Coronary artery (tissue), 2 donors: ENCODE measurements around the gene RACK1.
"Not testable (repeated sequence)": the region's sequence is repeated elsewhere in the genome, so short reads cannot be mapped to it uniquely, and the experiment has no call there.

Source experiments
- DNase-seq: peaks from one replicate; pipeline ENCODE4 v3.0.0-alpha.2; 2017; ENCODE audit warnings: low spot score
- H3K27ac ChIP-seq, 2 donors: fragments of 200-600 bp; sonication (generic); one replicate each; pipeline ENCODE4 v1.5.1; 2016 to 2019
- H3K4me3 ChIP-seq: fragments of 200-600 bp; sonication (generic); 2 replicates; pipeline ENCODE4 v1.5.1; 2016; ENCODE audit warnings: mild to moderate bottlenecking, moderate library complexity
- TF ChIP-seq, protein P1 (sequence below): fragments of 200-600 bp; sonication (generic); IDR thresholded peaks from one replicate; pipeline ENCODE4 v1.5.1; 2019; ENCODE audit warnings: antibody characterized with exemption

RACK1 gene

GRCh38 chr5:181281077-181281983, 37.6 kb upstream of the RACK1 start:
- Histone ChIP-seq H3K4me3 (no peak overlapping the region), H3K27ac (no peak overlapping the region)
- no peak for DNase-seq
- TF ChIP-seq, protein P1, sequence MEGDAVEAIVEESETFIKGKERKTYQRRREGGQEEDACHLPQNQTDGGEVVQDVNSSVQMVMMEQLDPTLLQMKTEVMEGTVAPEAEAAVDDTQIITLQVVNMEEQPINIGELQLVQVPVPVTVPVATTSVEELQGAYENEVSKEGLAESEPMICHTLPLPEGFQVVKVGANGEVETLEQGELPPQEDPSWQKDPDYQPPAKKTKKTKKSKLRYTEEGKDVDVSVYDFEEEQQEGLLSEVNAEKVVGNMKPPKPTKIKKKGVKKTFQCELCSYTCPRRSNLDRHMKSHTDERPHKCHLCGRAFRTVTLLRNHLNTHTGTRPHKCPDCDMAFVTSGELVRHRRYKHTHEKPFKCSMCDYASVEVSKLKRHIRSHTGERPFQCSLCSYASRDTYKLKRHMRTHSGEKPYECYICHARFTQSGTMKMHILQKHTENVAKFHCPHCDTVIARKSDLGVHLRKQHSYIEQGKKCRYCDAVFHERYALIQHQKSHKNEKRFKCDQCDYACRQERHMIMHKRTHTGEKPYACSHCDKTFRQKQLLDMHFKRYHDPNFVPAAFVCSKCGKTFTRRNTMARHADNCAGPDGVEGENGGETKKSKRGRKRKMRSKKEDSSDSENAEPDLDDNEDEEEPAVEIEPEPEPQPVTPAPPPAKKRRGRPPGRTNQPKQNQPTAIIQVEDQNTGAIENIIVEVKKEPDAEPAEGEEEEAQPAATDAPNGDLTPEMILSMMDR = no peak

DNA sequence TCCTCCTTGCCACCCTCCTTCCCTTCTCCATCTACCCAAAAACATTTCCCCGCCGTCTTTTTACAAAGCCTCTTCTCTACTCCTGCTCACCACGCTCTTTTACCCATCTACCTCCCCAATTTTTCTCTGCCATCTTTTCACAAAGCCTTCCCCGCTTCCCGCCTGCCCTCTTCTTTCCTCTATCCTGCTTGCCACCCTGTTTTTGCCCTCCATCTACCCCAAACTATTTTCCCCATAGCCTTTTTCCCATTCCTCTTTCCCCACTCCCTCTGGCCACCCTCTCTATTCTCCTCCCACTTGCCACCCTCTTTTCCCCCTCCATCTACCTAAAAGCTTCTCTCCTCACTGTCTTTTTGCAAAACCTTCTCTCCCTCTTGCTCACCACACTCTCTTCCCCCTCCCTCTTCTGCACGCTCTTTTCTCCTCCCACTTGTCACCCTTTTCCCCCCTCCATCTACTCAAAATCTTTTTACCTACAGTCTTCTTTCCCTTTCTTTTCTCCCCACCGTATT, 36.6 kb upstream of the RACK1 start:
- no peak overlapping the region for H3K27ac ChIP-seq
- H3K4me3 ChIP-seq = no peak overlapping the region
- TF ChIP-seq, protein P1 = no peak
- no peak for DNase-seq

- H3K4me3 ChIP-seq, DNase-seq, H3K27ac ChIP-seq: not testable (repeated sequence)
These were observed 29.7 kb upstream of the RACK1 start for GRCh38 chr5:181273433-181273744.

DNA sequence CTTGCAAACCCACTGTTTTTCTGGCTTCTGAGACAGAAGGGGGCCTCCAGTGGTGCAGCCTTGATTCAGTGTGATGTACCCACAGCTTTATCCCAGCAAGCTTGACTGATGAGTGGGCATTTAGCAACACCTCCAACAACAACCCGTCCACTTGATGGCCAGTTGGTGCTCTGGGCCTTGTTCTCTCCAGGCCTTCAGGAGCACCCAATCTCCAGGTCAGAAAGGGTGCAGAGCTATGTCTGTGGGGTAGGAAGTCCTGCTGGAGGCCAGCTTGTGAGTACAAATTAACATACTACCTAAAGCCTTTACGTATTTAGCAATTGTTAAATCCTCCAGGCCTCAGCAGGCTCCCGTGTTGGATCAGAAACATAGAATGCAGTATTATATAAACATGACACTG, 27.4 kb upstream of the RACK1 start:
- no peak for DNase-seq
- TF ChIP-seq, protein P1 = no peak
- no peak overlapping the region for H3K4me3 ChIP-seq
- H3K27ac ChIP-seq = no peak overlapping the region

DNA sequence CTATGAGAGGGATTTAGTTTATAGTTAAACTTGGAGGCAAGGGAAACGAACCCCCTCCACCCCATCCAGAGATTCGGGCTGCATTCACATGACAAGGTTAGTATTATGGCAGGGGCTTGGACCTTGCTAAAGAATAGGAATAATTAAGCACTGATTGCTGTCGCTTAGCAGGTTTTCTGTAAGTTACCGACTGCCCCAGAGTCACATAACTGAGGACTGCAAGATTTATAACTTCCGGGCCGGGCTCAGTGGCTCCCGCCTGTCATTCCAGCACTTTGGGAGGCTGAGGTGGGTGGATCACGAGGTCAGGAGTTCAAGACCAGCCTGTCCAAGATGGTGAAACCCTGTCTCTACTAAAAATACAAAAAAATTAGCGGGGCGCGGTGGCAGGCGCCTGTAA, 24.2 kb upstream of the RACK1 start:
- not testable (repeated sequence) for H3K4me3 ChIP-seq, DNase-seq

DNA sequence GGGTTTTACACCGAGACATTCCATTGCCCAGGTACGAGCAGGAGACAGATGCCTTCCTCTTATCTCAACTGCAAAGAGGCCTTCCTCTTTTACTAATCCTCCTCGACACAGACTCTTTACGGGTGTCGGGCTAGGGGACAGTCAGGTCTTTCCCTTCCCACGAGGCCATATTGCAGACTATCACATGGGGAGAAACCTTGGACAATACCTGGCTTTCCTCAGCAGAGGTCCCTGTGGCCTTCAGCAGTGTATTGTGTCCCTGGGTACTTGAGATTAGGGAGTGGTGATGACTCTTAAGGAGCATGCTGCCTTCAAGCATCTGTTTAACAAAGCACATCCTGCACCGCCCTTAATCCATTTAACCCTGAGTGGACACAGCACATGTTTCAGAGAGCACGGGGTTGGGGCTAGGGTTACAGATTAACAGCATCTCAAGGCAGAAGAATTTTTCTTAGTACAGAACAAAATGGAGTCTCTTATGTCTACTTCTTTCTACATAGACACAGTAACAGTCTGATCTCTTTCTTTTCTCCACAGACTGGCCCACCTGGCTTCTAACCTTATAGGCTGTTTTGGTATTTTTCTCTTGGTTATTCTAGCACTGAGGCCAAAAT, 23.7 kb upstream of the RACK1 start:
- not testable (repeated sequence) for DNase-seq, H3K4me3 ChIP-seq, H3K27ac ChIP-seq

More for the DNA sequence above, 24.2 kb upstream of the RACK1 start:
- H3K27ac ChIP-seq = not testable (repeated sequence)

- H3K4me3 ChIP-seq = no peak overlapping the region
- no peak overlapping the region for H3K27ac ChIP-seq
- TF ChIP-seq, protein P1 = no peak
- no peak for DNase-seq
These were observed 21.5 kb upstream of the RACK1 start for GRCh38 chr5:181265092-181265671.

GRCh38 chr5:181263633-181264032, 19.9 kb upstream of the RACK1 start:
- H3K4me3 ChIP-seq = no peak overlapping the region
- H3K27ac ChIP-seq = no peak overlapping the region
- no peak for DNase-seq
- TF ChIP-seq, protein P1 = no peak
